A673 (cell line): ENCODE results near the gene MED23. TPM values are rescaled to one million over a fixed set of nuclear protein-coding genes. Genes with fewer than 3 reads are reported as not detected.

ENCODE experiments used
- BruUV-seq: library from RNA; stranded (reverse); fragments of 400-500 nt; replicated peaks from 2 replicates; lab custom pipeline; 2021; lab: Mats Ljungman, UMichigan
- CTCF ChIA-PET: fragments of 300-600 bp; sonication (Branson Sonifier 250); formaldehyde crosslinking; loops from one replicate; lab custom pipeline; 2022; ENCODE audit warnings: antibody characterized with exemption; lab: Charles Lee
- POLR2A ChIA-PET: fragments of 300-600 bp; sonication (Branson Sonifier 250); formaldehyde crosslinking; loops from one replicate; lab custom pipeline; 2022; ENCODE audit warnings: antibody characterized with exemption; ENCODE audit not compliant: low non-redundant PET; lab: Charles Lee
- DNase-seq: peaks from one replicate; pipeline ENCODE4 v3.0.0-alpha.2; 2015; ENCODE audit warnings: low spot score
- H3K27ac ChIP-seq: fragments of 200-600 bp; sonication (generic); 2 replicates; pipeline ENCODE4 v1.5.1; 2016; ENCODE audit warnings: mixed run types, low read depth, mild to moderate bottlenecking, mixed read lengths, antibody characterized with exemption, low read length; ENCODE audit not compliant: poor library complexity, severe bottlenecking
- H3K27me3 ChIP-seq: fragments of 200-600 bp; sonication (generic); replicated peaks from 2 replicates; pipeline ENCODE4 v1.6.1; 2017; ENCODE audit warnings: mixed run types, low read depth, mild to moderate bottlenecking, mixed read lengths, antibody characterized with exemption, low read length; ENCODE audit not compliant: insufficient read depth, poor library complexity
- H3K36me3 ChIP-seq: fragments of 200-600 bp; sonication (generic); 2 replicates; pipeline ENCODE4 v1.6.1; 2016; ENCODE audit warnings: mixed run types, mild to moderate bottlenecking, mixed read lengths, antibody characterized with exemption, low read length; ENCODE audit not compliant: insufficient read depth, poor library complexity, severe bottlenecking
- H3K4me1 ChIP-seq: fragments of 200-600 bp; sonication (generic); 2 replicates; pipeline ENCODE4 v1.6.1; 2017; ENCODE audit warnings: mixed run types, mild to moderate bottlenecking, mixed read lengths, antibody characterized with exemption, low read length; ENCODE audit not compliant: insufficient read depth, poor library complexity, severe bottlenecking
- H3K4me3 ChIP-seq: fragments of 200-600 bp; sonication (generic); 2 replicates; pipeline ENCODE4 v1.5.1; 2016; ENCODE audit warnings: low read depth, mixed run types, mild to moderate bottlenecking, mixed read lengths, low read length; ENCODE audit not compliant: poor library complexity, severe bottlenecking
- H3K9me3 ChIP-seq: fragments of 200-600 bp; sonication (generic); 2 replicates; pipeline ENCODE4 v1.6.1; 2016; ENCODE audit warnings: mixed run types, low read depth, mild to moderate bottlenecking, mixed read lengths, antibody characterized with exemption, low read length; ENCODE audit not compliant: poor library complexity, severe bottlenecking
- EZH2 ChIP-seq: fragments of 200-600 bp; sonication (generic); IDR thresholded peaks from 2 replicates; pipeline ENCODE4 v1.6.1; 2017; ENCODE audit warnings: borderline replicate concordance, low read depth, mild to moderate bottlenecking, mixed read lengths, antibody characterized with exemption, low read length; ENCODE audit not compliant: poor library complexity, severe bottlenecking
- intact Hi-C: fragments of 100-400 bp; cut with micrococcal nuclease; formaldehyde crosslinking; loops from one replicate; pipeline ENCODE4 v1.10.0; 2022; ENCODE audit not compliant: unreplicated experiment
- total RNA-seq: library from RNA; stranded (reverse); gene quantifications from 2 replicates; pipeline ENCODE4 v1.2.3, GENCODE V29; 2021
- TF ChIP-seq, protein P1 (sequence below): fragments of 300-800, 200-600 bp; sonication (generic); conservative IDR thresholded peaks from 2 replicates; pipeline ENCODE4 v1.5.1; 2017; ENCODE audit warnings: low read depth, mild to moderate bottlenecking, antibody characterized with exemption, low read length, moderate library complexity, mixed read lengths

Gene MED23
- total RNA-seq, 1 experiment from 2014 or later: 32.3 TPM

GRCh38 chr6:131642987-131643611 lies 15.1 kb upstream of the MED23 start:
- TF ChIP-seq, protein P1, sequence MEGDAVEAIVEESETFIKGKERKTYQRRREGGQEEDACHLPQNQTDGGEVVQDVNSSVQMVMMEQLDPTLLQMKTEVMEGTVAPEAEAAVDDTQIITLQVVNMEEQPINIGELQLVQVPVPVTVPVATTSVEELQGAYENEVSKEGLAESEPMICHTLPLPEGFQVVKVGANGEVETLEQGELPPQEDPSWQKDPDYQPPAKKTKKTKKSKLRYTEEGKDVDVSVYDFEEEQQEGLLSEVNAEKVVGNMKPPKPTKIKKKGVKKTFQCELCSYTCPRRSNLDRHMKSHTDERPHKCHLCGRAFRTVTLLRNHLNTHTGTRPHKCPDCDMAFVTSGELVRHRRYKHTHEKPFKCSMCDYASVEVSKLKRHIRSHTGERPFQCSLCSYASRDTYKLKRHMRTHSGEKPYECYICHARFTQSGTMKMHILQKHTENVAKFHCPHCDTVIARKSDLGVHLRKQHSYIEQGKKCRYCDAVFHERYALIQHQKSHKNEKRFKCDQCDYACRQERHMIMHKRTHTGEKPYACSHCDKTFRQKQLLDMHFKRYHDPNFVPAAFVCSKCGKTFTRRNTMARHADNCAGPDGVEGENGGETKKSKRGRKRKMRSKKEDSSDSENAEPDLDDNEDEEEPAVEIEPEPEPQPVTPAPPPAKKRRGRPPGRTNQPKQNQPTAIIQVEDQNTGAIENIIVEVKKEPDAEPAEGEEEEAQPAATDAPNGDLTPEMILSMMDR: no peak
- TF ChIP-seq EZH2: no peak
- ChIA-PET POLR2A (no interaction called here), CTCF (interaction anchor here (1.6 kb wide), 1 partner anchor 14 kb away, joined by 4 read pairs; no protein-coding TSS in a partner anchor)
- Histone ChIP-seq H3K27ac (no peak overlapping the region), H3K9me3 (no peaks in the 10 kb centered on the region), H3K27me3 (no peaks in the 10 kb centered on the region), H3K4me3 (no peak overlapping the region), H3K4me1 (no peaks in the 10 kb centered on the region), H3K36me3 (no peaks in the 10 kb centered on the region)
- DNase-seq: peak; percentile 87
- BruUV-seq: no TSS peak
- intact Hi-C loops: no loop called here

DNA sequence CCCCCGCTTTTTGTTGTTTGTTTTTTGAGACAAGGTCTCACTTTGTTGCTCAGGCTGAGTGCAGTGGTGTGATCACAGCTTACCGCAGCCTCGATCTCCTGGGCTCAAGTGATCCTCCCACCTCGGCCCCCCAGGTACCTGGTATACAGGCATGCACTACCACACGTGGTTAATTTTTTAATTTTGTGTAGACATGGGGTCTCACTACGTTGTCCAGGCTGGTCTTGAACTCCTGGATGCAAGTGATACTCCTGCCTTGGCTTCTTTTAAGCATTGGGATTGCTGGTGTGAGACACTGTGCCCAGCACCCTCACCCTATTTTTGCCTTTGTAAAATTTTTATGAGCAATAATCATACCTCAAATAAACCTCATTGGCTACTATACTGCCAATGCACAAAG lies 14.5 kb upstream of the MED23 start:
- ChIA-PET POLR2A (no interaction called here), CTCF (interaction anchor here (1.6 kb wide), 1 partner anchor 14 kb away, joined by 4 read pairs; no protein-coding TSS in a partner anchor)
- BruUV-seq: no TSS peak
- no peaks in the 10 kb centered on the region for H3K4me1 ChIP-seq
- H3K27me3 ChIP-seq: no peaks in the 10 kb centered on the region
- DNase-seq: no peak
- no peaks in the 10 kb centered on the region for H3K9me3 ChIP-seq
- intact Hi-C loops: no loop called here
- TF ChIP-seq, protein P1: no peak
- no peak for TF ChIP-seq EZH2
- H3K27ac ChIP-seq: no peak overlapping the region
- no peak overlapping the region for H3K4me3 ChIP-seq
- no peaks in the 10 kb centered on the region for H3K36me3 ChIP-seq

GRCh38 chr6:131641554-131641953 lies 13.5 kb upstream of the MED23 start:
- DNase-seq: no peak
- POLR2A ChIA-PET: no interaction called here

More at GRCh38 chr6:131641554-131641953, 13.5 kb upstream of the MED23 start:
- CTCF ChIA-PET: no interaction called here
- Histone ChIP-seq H3K4me3 (no peak overlapping the region), H3K36me3 (no peaks in the 10 kb centered on the region), H3K27ac (no peak overlapping the region), H3K27me3 (no peaks in the 10 kb centered on the region), H3K4me1 (no peaks in the 10 kb centered on the region), H3K9me3 (no peaks in the 10 kb centered on the region)
- TF ChIP-seq EZH2: no peak
- TF ChIP-seq, protein P1: no peak
- BruUV-seq: no TSS peak
- intact Hi-C loops: no loop called here
